ENCODE results near the gene MAD2L1.

Gene MAD2L1

GRCh38 chr4:120085705-120086104, 19.1 kb upstream of the MAD2L1 start:
- in situ Hi-C loops (cut with MboI; ENCODE audit: low pct_unique_long_range_greater_than_20kb, low sequenced_read_pairs, unreplicated experiment), result no loop called here
- no peak for TF ChIP-seq CTCF (IDR thresholded peaks at IDR 0.05; ENCODE audit: extremely low read depth, insufficient read depth, missing control alignments)
- DNase-seq (ENCODE audit: low spot score), result no peak

- DNase-seq (ENCODE audit: low spot score), result no peak
- TF ChIP-seq CTCF (IDR thresholded peaks at IDR 0.05; ENCODE audit: extremely low read depth, insufficient read depth, missing control alignments), result no peak
- in situ Hi-C loops (cut with MboI; ENCODE audit: low pct_unique_long_range_greater_than_20kb, low sequenced_read_pairs, unreplicated experiment), result no loop called here
These were observed 17.7 kb upstream of the MAD2L1 start for GRCh38 chr4:120084327-120084726.

GRCh38 chr4:120083152-120083551, 16.5 kb upstream of the MAD2L1 start:
- no peak for DNase-seq (ENCODE audit: low spot score)
- no peak for TF ChIP-seq CTCF (IDR thresholded peaks at IDR 0.05; ENCODE audit: extremely low read depth, insufficient read depth, missing control alignments)

GRCh38 chr4:120082251-120082650, 15.6 kb upstream of the MAD2L1 start:
- TF ChIP-seq CTCF (IDR thresholded peaks at IDR 0.05; ENCODE audit: extremely low read depth, insufficient read depth, missing control alignments), result no peak
- in situ Hi-C loops (cut with MboI; ENCODE audit: low pct_unique_long_range_greater_than_20kb, low sequenced_read_pairs, unreplicated experiment), result no loop called here
- DNase-seq (ENCODE audit: low spot score), result no peak

More at GRCh38 chr4:120083152-120083551, 16.5 kb upstream of the MAD2L1 start:
- in situ Hi-C loops (cut with MboI; ENCODE audit: low pct_unique_long_range_greater_than_20kb, low sequenced_read_pairs, unreplicated experiment), result no loop called here

GRCh38 chr4:120081726-120082125, 15.1 kb upstream of the MAD2L1 start:
- no peak for TF ChIP-seq CTCF (IDR thresholded peaks at IDR 0.05; ENCODE audit: extremely low read depth, insufficient read depth, missing control alignments)
- in situ Hi-C loops (cut with MboI; ENCODE audit: low pct_unique_long_range_greater_than_20kb, low sequenced_read_pairs, unreplicated experiment), result no loop called here
- DNase-seq (ENCODE audit: low spot score), result no peak

- in situ Hi-C loops (cut with MboI; ENCODE audit: low pct_unique_long_range_greater_than_20kb, low sequenced_read_pairs, unreplicated experiment), result no loop called here
- no peak for DNase-seq (ENCODE audit: low spot score)
- no peak for TF ChIP-seq CTCF (IDR thresholded peaks at IDR 0.05; ENCODE audit: extremely low read depth, insufficient read depth, missing control alignments)
These were observed 13.9 kb upstream of the MAD2L1 start for GRCh38 chr4:120080533-120080932.

Data from GM13977 (cell line).